GM19468 (cell line): ENCODE measurements around the gene SF3A2.

ENCODE experiments used
- ATAC-seq: cut with Tn5 transposase; IDR thresholded peaks from one replicate; pipeline ENCODE4 v1.9.1; 2021; ENCODE audit warnings: mild to moderate bottlenecking, moderate library complexity, moderate number of reproducible peaks; ENCODE audit not compliant: unreplicated experiment; ENCODE audit errors: extremely low read depth

SF3A2 gene

DNA sequence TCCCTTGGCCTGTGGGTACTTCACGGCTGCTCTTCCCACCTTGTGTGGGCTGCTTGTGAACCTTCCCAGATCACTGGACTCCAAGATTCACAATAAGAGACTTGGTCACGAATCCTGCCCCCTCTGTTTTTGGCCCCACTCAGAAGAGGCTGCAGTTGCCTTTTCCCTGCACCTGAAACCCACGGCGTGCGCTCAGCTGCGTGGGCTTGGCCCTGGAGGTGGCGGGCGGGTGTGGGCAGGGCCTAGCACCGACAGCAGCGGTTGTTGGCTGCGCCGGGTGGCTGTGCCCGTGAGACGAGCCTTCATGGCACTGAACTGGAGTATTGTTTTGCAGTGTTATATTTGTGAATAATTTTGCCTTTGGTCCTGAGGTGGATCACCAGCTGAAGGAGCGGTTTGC lies 34.3 kb upstream of the SF3A2 start:
- no peak for ATAC-seq

GRCh38 chr19:2207008-2207407 lies 29.6 kb upstream of the SF3A2 start:
- ATAC-seq: no peak

DNA sequence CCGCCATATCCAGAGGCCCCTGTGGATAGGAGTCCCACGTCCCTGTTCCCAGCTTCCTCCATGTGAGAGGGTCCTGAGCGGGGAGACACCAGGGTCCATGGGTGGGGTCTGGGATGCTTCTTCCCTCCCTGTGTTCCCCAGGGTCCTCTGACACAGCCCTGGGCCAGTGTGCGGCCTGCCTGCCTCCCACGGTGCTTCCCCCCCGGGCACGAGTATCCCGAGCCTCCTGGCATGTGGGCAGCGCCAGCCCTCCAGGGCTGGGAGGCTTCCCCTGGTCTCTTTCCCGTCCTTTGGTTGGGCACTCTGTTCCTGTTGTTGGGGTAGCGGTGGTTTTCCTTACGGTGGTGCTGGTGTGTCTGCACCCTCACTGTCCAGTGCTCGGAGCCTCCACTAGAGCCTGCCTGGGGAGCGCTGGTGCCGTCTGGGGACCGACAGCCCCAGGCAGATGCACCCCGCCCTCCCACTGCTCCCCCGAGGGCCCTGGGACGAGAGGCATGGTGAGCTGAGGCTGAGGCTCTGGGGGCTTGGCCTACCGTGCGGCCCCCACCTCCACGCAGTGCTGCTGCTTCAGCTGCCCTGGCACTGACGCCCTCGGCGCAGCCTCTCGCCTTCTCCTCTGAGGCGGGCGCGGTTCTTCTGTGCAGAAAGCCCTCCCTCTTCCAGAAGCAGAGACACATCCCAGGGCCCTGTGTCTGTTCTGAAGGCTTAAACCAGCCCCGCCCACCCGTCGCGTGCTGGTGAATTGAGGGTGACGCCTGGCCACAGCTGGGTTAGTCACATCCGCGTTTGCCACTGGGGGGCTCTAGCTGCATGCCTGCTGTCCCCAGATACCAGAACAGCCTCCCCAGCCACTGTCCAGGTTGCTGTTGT lies 28.4 kb upstream of the SF3A2 start:
- no peak for ATAC-seq

GRCh38 chr19:2208975-2209374 lies 27.6 kb upstream of the SF3A2 start:
- ATAC-seq: no peak

DNA sequence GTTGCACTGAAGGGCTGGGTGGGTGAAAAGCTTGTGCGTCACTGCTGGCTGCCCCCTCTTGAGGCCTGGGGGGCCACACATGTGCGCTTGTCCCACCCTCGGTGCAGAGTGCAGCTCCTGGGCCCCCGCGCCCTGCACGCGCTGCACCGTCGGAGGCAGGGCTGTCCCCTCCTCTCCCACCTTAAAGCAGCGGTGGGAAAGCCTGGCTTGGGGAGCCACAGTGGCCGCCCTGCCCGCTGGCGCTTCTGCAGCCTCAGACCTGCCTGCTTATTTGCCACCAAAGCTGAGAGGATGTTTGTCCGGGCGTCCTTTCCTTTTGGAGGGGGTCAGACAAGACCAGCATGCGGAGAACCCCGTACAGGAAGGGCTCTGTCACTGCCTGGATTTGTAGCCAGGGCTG lies 27.2 kb upstream of the SF3A2 start:
- ATAC-seq: no peak

- no peak for ATAC-seq
These were observed 26.4 kb upstream of the SF3A2 start for GRCh38 chr19:2210206-2210605.

DNA sequence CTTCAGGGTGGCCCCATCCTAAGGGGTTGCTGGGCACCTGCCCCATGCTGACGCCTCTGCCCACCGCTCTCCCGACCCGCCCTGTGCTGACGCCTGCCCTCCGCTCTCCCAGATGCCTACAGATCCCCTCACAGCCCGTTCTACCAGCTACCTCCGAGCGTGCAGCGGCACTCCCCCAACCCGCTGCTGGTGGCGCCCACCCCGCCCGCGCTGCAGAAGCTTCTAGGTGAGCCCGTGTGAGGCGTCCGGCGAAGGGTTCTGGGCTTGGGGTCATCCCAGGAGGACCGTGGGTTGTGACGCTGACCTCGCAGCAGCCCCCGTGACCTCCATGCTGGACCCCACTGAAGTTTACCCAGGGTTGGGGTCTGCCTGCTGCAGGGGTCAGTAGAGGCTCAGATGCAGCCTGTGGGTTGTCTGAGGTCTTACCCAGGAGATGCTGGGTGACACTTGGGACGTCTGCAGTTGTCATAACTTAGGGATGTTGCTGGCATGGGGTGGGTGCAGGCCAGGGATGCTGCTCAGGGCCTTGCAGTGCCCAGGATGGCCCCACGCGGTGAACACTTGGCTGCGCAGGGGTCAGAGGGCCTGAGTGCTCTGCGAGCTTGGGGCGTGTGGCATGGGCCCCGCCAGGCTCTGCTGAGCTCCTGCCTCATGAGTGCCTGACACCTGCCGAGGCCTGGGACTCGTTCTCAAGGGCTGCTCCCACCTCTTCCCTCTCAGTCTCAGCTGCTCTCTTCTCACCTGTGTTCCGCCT lies 25.5 kb upstream of the SF3A2 start:
- no peak for ATAC-seq

DNA sequence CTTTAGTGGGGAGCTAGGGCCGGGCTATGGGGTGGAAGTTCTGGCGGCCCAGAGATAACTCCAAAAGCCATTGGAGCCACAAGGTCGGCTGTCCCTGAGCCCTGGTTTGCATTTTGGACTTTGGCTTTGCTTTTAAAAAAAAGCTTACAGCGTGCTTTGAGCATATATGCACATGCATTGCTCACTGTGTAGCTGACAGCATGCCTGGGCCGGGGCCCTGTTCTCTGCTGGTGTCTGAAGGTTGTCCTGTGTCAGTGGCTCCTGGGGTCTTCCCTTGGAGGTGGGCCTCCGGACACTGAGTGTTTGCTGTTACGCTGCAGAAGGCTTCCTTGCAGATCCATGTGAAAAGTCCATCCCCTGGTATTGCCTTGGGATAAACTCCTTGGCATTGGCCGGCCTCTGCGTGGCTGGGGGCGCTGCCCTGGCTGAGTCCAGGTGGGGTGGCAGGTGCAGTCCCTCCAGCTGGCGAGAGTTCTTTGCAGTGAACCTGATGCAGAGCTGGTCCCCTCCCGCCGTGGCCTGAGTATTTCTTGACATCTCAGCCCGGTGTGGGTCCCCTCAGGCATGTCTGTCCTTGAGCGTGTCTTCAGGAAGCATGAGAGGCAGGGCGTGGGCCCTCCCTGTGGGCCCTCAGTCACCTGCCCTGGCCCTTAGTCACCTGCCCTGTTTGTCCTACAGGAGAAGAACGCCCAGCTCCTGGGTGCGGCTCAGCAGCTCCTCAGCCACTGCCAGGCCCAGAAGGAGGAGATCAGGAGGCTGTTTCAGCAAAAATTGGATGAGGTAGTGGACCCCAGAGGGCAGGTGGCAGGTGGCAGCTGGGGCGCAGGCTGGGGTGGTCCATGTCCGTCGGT lies 23.5 kb upstream of the SF3A2 start:
- ATAC-seq: no peak

- ATAC-seq: no peak
These were observed 22.8 kb upstream of the SF3A2 start for GRCh38 chr19:2213799-2214198.

DNA sequence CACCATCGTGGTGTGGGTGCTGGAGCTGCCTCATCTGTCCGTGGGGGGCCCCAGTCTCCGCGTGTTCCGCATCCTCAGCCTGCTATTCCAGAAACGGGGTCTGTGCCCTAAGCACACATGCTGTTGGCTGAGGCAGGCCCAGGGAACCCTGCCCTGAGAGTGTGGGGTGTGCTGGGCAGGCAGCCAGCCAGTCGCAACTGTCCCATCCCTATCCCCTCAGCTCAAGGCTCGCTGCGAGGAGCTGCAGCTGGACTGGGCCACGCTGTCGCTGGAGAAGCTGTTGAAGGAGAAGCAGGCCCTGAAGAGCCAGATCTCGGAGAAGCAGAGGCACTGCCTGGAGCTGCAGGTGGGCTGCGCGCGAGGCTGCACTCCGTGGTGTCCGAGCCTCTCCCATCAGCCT lies 22.4 kb upstream of the SF3A2 start:
- ATAC-seq: no peak

DNA sequence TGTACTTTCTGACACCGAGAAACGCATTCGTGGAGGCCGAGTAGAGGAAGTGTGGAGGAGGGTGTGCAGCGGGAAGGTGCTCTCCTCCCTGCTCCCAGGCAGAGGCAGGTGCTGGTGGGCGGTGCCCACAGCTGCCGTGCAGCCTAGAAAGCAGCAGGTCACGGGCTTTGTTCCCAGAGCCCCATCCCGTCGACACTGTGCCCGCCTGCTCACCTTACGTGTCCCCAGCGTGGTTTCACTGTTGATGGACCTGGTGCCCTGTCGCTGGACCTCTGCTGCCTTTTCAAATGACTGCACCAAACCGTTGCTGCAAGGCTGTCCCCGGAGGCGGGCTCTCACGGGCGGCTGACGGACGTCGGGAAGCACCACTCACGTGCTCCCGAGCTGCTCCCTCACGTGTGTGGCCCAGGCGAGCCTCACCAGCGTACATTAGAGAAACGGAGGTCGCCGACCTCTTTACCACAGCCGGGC lies 21.3 kb upstream of the SF3A2 start:
- no peak for ATAC-seq

DNA sequence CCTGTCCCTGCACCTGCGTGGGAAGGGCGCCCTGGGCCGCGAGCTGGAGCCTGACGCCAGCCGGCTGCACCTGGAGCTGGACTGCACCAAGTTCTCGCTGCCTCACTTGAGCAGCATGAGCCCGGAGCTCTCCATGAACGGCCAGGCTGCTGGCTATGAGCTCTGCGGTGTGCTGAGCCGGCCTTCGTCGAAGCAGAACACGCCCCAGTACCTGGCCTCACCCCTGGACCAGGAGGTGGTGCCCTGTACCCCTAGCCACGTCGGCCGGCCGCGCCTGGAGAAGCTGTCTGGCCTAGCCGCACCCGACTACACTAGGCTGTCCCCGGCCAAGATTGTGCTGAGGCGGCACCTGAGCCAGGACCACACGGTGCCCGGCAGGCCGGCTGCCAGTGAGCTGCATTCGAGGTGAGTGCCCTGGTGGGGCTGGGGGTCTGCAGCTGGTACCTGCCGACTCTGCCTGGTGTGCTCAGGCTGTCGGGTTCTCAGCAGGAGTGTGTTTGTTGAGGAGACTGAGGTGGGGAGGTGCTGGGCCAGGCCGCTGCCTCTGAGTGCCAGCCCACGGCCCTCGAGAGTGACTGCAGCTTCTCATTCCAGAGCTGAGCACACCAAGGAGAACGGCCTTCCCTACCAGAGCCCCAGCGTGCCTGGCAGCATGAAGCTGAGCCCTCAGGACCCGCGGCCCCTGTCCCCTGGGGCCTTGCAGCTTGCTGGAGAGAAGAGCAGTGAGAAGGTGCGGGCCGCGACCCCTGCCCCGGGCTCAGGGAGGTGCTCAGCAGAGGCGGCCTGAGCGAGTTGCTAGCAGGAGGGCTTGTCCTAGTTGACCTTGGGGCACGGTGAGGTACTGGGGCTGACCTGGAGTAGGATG lies 20.0 kb upstream of the SF3A2 start:
- no peak for ATAC-seq

DNA sequence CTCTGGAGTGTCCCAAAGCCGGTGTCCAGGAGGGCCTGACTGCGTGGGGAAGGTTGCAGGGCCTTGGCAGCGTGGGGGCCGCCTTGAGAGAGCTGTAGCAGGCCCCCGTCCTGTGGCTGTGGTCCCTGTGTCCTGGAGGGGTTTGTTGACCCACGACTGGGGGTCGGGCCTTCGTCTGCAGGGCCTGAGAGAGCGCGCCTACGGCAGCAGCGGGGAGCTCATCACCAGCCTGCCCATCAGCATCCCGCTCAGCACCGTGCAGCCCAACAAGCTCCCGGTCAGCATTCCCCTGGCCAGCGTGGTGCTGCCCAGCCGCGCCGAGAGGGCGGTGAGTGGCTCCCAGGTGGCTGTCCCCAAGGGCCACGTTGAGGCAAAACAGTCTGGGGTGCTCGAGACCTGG lies 19.0 kb upstream of the SF3A2 start:
- ATAC-seq: no peak

DNA sequence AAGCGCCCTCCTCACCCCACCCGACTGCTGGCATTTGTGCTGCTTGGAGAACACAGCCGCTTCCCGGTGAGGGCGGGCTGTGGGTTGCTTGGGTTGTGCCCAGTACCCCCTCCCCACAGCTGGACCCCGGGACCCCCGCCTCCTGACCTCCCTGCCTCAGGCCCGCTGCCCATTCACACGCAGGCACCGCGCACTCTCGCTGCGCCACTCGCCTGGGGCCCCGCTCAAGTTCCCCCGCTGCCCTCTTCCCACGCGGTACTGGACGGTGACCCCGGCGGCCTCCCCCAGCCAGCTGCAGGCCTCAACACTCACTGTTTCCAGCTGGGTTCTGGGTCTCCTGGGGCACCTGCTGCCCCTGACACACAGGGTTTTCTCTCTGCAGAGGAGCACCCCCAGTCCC lies 16.9 kb upstream of the SF3A2 start:
- no peak for ATAC-seq

GRCh38 chr19:2221250-2221831 lies 15.3 kb upstream of the SF3A2 start:
- ATAC-seq: no peak

DNA sequence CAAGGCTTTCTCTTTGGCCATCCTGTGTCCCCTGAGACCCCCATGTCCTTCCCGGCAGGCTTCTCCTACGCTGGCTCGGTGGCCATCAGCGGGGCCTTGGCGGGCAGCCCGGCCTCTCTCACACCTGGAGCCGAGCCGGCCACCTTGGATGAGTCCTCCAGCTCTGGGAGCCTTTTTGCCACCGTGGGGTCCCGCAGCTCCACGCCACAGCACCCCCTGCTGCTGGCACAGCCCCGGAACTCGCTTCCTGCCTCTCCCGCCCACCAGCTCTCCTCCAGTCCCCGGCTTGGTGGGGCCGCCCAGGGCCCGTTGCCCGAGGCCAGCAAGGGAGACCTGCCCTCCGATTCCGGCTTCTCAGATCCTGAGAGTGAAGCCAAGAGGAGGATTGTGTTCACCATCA lies 14.7 kb upstream of the SF3A2 start:
- ATAC-seq: no peak

GRCh38 chr19:2223391-2223790 lies 13.2 kb upstream of the SF3A2 start:
- no peak for ATAC-seq

DNA sequence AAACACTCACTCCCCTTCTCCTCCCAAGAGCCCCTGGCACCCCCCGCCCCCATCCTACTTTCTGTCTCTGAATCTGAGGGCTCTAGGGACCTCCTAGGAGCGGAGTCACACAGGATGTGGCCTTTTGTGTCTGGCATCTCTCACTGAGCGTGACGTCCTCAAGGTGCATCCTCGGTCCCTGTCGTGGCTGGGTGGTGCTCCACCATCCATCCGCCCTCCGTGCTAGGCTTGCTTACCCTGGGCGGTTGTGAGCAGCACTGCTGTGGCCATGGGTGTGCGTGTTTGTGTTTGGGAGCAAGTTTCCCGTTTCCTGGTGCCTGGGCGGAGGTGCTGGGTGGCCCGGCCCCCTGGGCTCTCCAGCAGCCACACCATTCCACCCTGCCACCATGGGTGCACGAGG lies 12.7 kb upstream of the SF3A2 start:
- ATAC-seq: no peak

GRCh38 chr19:2224754-2225349 lies 11.8 kb upstream of the SF3A2 start:
- no peak for ATAC-seq
